ENCODE measurements around the gene CRISPLD2. TPM values are rescaled to one million over a fixed set of nuclear protein-coding genes. Genes with fewer than 3 reads are reported as not detected.
A peak's percentile ranks its signal among the peaks of the same experiment; 100 is the strongest.

Gene CRISPLD2
- total RNA-seq, 2 donors from 2014 or later = 0.07 to 0.08 TPM

DNA sequence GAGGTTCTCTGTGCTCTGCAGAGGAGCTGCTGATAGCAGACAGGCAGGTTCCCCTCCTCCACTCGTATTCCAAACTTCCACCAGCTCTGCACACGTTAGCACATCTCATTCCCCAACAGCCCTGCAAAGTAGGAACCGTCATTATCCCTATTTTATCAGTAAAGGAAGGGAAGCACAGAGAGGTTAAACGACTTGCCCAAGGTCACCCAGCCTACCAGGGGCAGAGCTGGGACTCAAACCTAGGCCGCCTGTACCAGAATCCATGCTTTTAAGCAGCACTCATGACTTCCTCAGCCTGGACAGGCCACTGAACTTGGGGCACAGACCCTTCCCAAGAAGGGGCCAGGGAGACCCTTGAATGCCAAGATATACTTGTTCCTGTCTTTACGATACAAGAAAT lies 75.2 kb downstream of the CRISPLD2 start:
- Mint-ChIP-seq H3K27ac (no peak overlapping the region), H3K36me3 (peaks cover 0 to 6% of the 10 kb centered on the region in 2 donors), H3K9me3 (peaks cover 0 to 4% of the 10 kb centered on the region in 2 donors)
- ATAC-seq = no peak
- no peak for DNase-seq (ENCODE audit: low spot score in 2 of 2)

DNA sequence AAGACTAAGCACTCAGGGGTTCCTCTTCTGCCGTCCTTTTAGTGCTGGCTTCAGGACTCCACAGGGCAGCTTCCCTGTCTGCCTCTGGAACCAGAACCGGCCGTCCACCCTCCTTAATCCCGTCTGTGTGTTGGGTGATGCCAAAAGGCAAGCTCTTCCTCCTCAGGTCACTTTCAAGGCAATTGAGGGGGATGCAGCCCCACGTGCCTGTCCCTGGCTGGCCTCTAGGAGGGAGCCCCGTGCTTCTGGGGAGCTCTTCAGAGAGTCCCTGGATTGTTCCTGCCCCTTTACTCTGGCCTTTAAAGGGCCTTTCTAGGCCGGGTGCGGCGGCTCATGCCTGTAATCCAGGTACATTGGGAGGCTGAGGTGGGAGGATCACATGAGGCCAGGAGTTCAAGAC lies 77.1 kb downstream of the CRISPLD2 start:
- H3K27ac Mint-ChIP-seq = no peak overlapping the region
- peaks cover 0 to 4% of the 10 kb centered on the region in 2 donors for H3K9me3 Mint-ChIP-seq
- H3K36me3 Mint-ChIP-seq = peaks cover 0 to 6% of the 10 kb centered on the region in 2 donors
- DNase-seq (ENCODE audit: low spot score in 2 of 2) = no peak
- no peak for ATAC-seq

DNA sequence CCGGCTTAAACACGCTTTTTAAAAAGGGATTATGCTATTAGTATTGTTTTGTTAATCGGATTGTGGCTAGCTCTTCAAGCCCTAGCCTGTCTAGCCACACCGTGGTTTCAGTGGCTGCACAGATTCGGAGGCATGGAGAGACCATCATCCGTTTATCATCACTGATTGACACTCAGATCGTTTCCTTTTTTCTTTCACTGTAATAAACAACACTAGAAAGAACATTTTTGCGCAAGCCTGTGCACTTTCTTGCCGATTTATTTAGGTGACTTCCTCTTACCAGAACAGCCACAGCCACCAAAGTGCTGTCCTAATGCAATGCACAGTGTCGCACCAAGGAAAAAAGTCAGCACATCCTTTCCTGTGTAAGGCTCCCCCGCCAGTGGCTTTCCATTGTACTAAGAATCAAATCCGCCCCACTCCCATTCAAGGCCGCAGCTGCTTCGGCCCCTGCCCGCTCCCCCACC lies 78.2 kb downstream of the CRISPLD2 start:
- Mint-ChIP-seq H3K9me3 (peaks cover 0 to 4% of the 10 kb centered on the region in 2 donors), H3K27ac (no peak overlapping the region), H3K36me3 (peaks cover 0 to 6% of the 10 kb centered on the region in 2 donors)
- ATAC-seq (no peak), DNase-seq (ENCODE audit: low spot score in 2 of 2) (no peak)

DNA sequence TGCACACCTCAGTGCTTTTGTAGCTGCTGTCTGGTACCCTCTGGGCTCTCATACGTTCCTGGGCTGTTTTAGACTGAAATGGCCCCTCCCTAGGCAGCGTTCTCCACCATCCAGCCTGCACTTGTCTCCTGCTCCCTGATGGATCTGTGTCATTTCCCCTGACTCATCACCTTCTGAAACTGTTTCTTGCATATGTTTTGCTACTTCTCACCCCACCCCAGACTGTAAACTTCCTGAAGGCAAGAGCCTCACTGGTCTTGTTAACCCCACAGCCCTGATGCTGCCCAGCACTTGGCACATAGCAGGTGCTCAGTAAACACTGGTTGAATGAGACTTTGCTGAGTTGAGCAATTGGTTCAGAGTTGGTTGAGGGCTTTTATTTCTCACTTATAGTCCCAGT lies 78.7 kb downstream of the CRISPLD2 start:
- H3K27ac Mint-ChIP-seq = no peak overlapping the region
- ATAC-seq (peak in 1 of 2 donors; percentile 36), DNase-seq (ENCODE audit: low spot score in 2 of 2) (no peak)
- peaks cover 0 to 6% of the 10 kb centered on the region in 2 donors for H3K36me3 Mint-ChIP-seq
- peaks cover 0 to 4% of the 10 kb centered on the region in 2 donors for H3K9me3 Mint-ChIP-seq

DNA sequence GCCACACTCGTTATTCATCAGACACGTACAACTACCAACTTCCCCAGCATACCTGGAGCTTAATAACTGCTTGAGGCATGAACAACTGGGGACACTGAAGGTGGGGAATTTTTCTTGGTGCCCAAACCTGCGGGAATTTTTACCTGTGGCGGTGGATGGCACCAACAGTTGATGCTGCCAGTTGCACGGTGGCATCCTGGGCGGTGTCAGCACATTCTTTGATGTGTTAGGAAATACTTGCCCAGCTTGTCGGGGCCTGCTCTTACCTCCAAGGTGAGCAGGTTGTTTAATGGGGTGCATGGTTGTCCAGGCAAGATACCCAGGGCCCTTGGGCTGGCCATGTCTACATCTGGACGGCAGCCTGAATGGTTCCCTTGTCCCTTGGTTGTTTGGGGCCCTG lies 79.6 kb downstream of the CRISPLD2 start:
- Mint-ChIP-seq H3K27ac (no peak overlapping the region), H3K9me3 (no peaks in the 10 kb centered on the region)
- no peak for ATAC-seq

DNA sequence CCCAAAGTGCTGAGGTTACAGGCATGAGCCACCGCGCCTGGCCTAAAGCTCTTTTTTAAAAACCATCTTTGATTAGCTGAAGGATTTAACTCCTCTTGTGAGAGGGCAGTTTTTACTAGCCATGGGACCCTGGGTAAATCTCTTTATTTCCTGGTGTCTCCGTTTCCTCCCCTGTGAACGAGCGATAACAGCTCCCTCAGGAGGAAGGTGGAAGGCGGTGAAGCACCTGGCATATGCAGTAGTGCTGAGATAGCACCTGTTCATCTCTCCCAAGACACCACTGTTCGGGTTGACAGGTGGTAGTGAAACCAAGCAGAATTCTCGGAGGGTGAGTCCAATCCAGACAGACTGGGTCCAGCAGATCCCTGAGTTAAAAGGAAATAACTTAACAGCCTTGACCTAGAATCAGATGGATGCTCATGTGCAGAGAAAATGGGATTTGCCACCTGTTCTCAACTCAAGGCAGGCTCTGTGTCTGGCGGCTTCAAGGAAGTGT lies 86.2 kb downstream of the CRISPLD2 start:
- no peak for ATAC-seq
- no peak for DNase-seq (ENCODE audit: low spot score in 2 of 2)
- Mint-ChIP-seq H3K27ac (no peak overlapping the region), H3K9me3 (no peaks in the 10 kb centered on the region), H3K36me3 (no peaks in the 10 kb centered on the region)

More for the DNA sequence above, 79.6 kb downstream of the CRISPLD2 start:
- no peak for DNase-seq (ENCODE audit: low spot score in 2 of 2)
- no peaks in the 10 kb centered on the region for H3K36me3 Mint-ChIP-seq

DNA sequence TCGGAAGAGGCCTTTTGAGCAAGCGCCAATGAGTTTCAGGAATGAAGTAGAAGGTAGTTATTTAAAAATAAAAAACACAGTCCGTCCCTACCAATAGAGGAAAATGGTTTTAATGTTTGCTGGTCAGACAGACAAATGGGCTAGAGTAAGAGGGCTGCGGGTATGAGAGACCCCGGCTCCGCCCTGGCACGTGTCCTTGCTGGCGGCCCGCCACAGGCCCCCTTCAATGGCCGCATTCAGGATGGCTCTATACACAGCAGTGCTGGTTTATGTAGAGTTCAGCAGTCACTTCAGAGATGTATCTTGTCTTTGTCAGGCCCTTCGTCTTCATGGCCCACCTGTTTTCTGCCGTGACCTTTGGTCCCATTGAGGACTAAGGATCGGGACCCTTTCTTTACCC lies 87.3 kb downstream of the CRISPLD2 start:
- ATAC-seq (no peak), DNase-seq (ENCODE audit: low spot score in 2 of 2) (no peak)
- H3K27ac Mint-ChIP-seq = no peak overlapping the region
- no peaks in the 10 kb centered on the region for H3K9me3 Mint-ChIP-seq
- no peaks in the 10 kb centered on the region for H3K36me3 Mint-ChIP-seq

DNA sequence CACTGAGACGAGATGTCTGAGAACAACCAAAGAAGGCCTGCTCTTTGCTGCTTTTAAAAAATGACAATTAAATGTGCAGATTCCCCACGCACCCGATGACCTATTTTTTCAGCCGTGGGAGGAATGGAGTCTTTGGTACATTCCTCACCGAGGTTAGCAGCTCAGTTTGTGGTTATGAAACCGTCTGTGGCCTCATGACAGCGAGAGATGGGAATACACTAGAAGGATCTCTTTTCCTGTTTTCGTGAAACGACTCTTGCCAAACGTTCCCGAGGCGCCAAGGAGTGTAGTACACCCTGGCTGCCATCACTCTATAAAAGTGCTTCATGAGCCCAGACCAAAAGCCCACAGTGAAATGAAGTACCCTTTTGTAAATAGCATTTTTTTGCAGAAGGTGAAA lies 87.8 kb downstream of the CRISPLD2 start:
- ATAC-seq (no peak), DNase-seq (ENCODE audit: low spot score in 2 of 2) (no peak)
- Mint-ChIP-seq H3K36me3 (no peaks in the 10 kb centered on the region), H3K9me3 (no peaks in the 10 kb centered on the region), H3K27ac (no peak overlapping the region)

DNA sequence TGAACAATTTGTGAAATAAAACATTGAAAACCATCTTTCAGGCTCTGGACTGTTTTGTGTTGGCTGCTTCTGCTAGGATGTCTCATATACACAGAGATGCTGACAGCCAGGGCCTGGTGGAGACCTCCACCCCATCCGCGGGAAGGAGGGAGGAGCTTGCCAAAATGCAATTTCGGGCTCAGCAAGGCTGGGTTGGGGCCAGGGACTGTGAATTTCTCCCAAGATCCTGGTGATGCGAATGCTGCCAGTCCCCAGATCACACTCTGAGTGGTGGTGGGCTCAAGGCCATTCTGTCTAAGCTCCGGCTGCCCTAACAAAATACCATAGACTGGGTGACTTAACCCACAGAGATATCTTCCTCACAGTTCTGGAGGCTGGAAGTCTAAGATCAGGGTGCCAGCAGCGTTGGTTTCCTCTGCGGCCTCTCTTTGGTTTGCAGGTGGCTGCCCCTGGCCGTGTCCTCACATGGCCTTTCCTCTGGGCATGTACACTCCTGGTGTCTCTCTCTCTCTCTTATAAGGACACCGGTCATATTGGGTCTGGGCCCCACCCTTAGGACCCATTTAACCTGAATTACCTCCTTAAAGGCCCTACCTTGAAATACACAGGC lies 89.8 kb downstream of the CRISPLD2 start:
- Mint-ChIP-seq H3K36me3 (no peaks in the 10 kb centered on the region), H3K27ac (no peak overlapping the region), H3K9me3 (no peaks in the 10 kb centered on the region)
- ATAC-seq (no peak), DNase-seq (ENCODE audit: low spot score in 2 of 2) (no peak)

DNA sequence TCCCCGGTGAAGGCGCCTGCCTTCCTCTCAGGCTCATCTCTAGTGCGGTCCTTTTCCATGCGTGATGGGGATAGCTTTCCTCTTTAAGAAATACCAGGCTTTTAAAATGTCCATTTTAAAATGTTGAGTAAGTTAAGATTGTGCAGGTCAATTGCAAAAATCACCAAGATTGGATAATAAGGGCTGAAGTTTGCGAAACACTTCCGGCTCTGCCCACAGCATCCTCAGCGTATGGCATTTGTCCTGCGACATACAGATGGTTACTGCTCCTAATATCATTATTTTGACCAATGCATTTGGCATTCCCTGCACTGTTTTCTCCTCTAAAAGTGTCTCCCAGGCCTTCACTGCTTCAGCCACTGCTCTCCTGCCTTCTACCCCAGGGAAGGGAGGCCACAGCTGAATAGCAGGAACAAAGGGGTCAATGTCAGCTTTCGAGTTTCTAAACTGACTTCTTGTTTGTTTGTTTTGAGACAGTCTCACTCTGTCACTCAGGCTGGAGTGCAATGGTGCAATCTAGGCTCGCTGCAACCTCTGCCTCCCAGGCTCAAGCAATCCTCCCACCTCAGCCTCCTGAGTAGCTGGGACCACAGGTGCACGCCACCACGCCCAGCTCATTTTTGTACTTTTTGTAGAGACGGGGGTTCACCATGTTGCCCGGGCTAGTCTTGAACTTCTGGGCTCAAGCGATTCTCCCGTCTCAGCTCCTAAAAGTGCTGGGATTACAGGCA lies 91.9 kb downstream of the CRISPLD2 start:
- no peaks in the 10 kb centered on the region for H3K9me3 Mint-ChIP-seq
- H3K36me3 Mint-ChIP-seq = no peaks in the 10 kb centered on the region
- no peak for ATAC-seq
- H3K27ac Mint-ChIP-seq = no peak overlapping the region
- no peak for DNase-seq (ENCODE audit: low spot score in 2 of 2)

DNA sequence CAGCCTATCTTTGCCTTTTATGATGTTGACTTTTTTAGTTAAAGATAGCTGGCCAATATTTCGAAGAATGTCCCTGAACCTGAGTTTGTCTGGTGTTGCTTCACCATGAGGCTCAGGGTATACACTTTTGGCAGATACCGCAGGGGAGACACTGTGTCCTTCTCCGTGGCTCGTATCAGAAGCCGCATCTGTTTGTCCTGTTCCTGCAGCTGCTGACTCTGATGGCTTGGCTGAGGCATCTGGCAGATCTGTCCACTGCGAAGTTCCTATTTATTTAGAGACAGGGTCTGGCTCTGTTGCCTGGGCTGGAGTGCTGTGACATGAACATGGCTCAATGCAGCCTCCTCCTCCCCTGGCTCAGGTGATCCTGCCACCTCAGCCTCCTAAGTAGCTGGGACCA lies 93.5 kb downstream of the CRISPLD2 start:
- H3K36me3 Mint-ChIP-seq = no peaks in the 10 kb centered on the region
- no peaks in the 10 kb centered on the region for H3K9me3 Mint-ChIP-seq
- DNase-seq (ENCODE audit: low spot score in 2 of 2) (no peak), ATAC-seq (no peak)
- peak overlapping the region in 1 of 2 donors; percentile 44 for H3K27ac Mint-ChIP-seq

DNA sequence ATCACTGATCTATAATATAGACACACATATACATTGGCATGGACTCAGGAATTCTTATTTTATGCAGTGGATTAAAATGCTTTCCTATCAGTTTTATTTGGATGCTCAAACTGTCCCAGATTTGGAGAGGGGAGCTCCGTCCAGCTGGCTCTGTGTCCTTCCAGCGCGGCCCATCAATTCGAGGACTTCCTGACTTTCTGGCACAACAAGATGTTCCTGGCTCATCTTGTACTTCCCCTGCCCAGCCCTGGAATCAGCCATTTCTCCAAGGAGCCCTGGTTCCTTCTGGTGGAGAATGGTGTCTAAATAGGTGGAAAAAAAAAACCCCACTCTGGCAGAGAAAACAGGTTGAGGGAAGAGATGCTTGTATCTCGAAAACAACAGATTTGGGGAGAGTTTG lies 94.5 kb downstream of the CRISPLD2 start:
- ATAC-seq = no peak
- Mint-ChIP-seq H3K27ac (no peak overlapping the region), H3K36me3 (no peaks in the 10 kb centered on the region), H3K9me3 (no peaks in the 10 kb centered on the region)
- DNase-seq (ENCODE audit: low spot score in 2 of 2) = no peak

DNA sequence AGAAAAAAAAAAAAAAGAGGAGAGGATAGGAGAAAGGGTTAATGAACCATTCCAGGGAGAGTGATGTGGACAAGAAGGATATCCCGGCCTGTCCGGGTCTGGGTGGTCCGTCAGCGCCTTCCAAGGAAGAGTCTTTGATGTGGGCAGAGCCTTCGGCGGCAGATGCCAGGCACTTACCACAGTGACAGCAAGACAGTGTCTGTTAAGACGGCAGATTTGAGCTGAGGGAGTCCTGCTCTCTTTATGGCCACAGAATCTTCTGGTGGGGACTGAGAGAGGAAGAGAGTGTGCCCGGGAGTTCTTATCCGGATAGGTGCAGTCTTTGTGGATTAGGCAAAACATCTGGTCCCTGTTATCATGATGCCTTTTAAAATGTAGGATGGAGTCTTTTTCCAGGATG lies 96.4 kb downstream of the CRISPLD2 start:
- DNase-seq (ENCODE audit: low spot score in 2 of 2) (no peak), ATAC-seq (no peak)
- peak overlapping the region in 1 of 2 donors; percentile 6 for H3K27ac Mint-ChIP-seq
- H3K9me3 Mint-ChIP-seq = no peaks in the 10 kb centered on the region
- H3K36me3 Mint-ChIP-seq = no peaks in the 10 kb centered on the region

DNA sequence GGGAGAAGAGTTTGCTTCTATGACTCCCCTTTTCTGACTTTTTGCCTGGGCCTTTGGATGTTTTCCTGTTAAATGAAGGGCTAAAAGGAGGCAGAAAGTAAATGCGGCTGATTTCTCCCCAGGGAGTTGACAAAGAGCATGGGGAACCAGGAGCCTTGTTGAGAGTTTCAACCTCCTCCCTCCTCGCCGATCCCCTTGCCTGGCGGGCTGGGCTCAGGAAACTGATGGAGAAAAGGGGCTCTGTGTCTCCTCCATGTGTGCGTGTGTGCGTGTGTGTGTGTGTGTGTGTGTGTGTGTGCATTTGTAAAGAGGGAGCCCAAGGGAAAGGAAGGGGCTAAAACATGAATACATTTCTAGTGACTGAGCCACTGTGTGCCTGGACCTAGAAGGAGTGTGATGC lies 97.1 kb downstream of the CRISPLD2 start:
- Mint-ChIP-seq H3K9me3 (no peaks in the 10 kb centered on the region), H3K36me3 (no peaks in the 10 kb centered on the region), H3K27ac (no peak overlapping the region)
- DNase-seq (ENCODE audit: low spot score in 2 of 2) = no peak
- no peak for ATAC-seq

DNA sequence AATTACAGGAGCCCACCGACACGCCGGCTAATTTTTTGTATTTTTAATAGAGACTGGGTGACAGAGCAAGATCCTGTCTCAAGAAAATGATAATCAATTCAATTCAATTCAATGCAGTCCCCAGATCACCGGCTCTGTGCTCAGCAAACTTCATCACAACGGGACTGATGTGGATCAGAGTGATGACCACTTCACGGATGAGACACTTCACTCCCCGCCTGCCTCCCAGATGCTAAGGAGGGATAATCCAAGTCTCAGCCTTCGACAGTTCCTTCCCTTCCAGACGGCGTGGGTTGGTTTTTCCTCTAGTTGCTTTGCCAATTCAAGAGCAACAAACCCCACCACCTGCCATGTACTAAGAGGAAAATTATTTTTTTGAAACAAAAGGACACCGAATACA lies 97.7 kb downstream of the CRISPLD2 start:
- H3K27ac Mint-ChIP-seq = no peak overlapping the region
- no peaks in the 10 kb centered on the region for H3K9me3 Mint-ChIP-seq
- no peak for ATAC-seq
- no peaks in the 10 kb centered on the region for H3K36me3 Mint-ChIP-seq
- DNase-seq (ENCODE audit: low spot score in 2 of 2) = no peak

DNA sequence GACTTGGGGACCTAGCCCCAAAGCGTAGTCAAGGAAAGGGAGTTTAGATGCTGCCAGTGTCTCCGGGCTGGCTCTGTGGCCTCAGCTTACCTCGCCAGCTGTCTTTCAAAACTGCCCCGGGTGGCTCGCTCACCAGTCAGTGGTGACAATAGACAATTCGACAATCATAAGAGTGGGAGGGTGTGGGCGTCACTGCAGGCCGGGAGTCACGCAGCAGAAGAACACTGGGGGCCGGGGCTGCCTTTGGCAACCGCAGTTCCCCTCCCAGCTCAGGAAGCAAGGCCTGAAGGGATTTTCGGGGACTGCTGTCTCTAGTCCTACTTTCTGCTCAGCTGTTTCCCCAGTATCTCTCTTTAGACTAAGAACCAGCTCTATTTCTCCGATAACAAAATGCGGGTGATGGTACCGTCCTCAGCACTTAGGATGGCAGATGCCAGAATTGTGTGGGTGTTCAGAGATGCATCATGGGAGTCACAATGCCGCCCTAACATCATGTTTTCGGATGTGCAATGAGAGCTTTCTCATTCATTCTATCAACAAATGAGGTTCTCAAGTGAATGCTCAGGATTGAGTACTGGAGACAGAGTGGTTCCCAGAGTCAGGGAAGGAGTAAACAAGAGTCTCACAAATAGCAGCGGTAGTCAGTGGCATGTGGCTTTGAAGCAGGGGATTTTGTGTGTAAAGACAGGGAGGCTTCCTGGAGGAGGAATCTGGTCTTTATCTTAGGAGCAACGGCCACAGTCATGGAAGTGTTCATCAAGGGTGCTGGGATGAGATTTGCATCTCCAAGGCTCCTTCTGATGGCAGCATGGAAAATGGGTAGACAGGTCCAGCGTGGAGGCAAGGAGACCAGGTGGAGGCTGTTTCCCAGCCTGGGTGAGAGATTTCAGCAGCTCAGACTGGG lies 98.5 kb downstream of the CRISPLD2 start:
- no peak overlapping the region for H3K27ac Mint-ChIP-seq
- no peaks in the 10 kb centered on the region for H3K36me3 Mint-ChIP-seq
- ATAC-seq = no peak
- DNase-seq (ENCODE audit: low spot score in 2 of 2) = no peak
- no peaks in the 10 kb centered on the region for H3K9me3 Mint-ChIP-seq

DNA sequence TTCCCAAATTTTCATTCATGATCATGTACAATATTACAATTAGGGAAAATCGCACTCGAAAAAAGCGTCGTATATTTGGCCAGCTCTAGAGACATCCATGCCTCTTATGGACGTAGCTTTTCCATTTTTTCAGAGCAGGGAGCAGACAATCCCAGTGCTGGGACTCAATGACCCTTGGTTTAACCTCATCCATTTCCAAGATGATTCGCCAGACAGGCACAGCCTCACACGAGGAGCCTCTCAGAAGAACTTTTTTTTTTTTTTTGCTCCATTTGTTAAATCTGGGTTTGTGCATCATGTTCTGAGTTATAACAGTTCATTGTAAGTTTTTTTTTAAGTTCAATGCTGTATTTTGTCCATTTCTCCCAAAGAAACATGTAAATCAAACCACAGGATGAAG lies 99.5 kb downstream of the CRISPLD2 start:
- H3K27ac Mint-ChIP-seq = no peak overlapping the region
- no peaks in the 10 kb centered on the region for H3K36me3 Mint-ChIP-seq
- H3K9me3 Mint-ChIP-seq = no peaks in the 10 kb centered on the region
- ATAC-seq = no peak
- DNase-seq (ENCODE audit: low spot score in 2 of 2) = no peak

Measured in activated naive CD4-positive, alpha-beta T cell treated with anti-CD3 and anti-CD28 coated beads, Interleukin-2, amount 50 U/mL, for 72 hours (primary cell).